AG04449 (cell line): ENCODE data around the gene TGFBR2.

Source experiments
- CTCF ChIA-PET: fragments of 350-600 bp; formaldehyde crosslinking; extraction: SDS; loops from one replicate; lab custom pipeline; 2021; ENCODE audit warnings: antibody characterized with exemption; lab: Yijun Ruan, JAX
- POLR2A ChIA-PET: fragments of 400-600, 350-600 bp; formaldehyde crosslinking; extraction: SDS; loops from one replicate; lab custom pipeline; 2020; ENCODE audit warnings: antibody characterized with exemption, inconsistent platforms; lab: Yijun Ruan, JAX
- DNase-seq: peaks from one replicate; pipeline ENCODE4 v3.0.0-alpha.2; 2010; ENCODE audit warnings: low read depth, low spot score
- H3K4me3 ChIP-seq: 2 replicates; pipeline ENCODE4 v1.5.1; 2011; ENCODE audit warnings: low read depth, mild to moderate bottlenecking, control low read depth, low read length
- TF ChIP-seq, protein P1 (sequence below): IDR thresholded peaks from one replicate; pipeline ENCODE4 v1.5.1; 2011; ENCODE audit warnings: mild to moderate bottlenecking, moderate library complexity, low read length, control low read depth, inconsistent platforms; ENCODE audit not compliant: insufficient read depth; ENCODE audit errors: missing control alignments

The TGFBR2 gene

DNA sequence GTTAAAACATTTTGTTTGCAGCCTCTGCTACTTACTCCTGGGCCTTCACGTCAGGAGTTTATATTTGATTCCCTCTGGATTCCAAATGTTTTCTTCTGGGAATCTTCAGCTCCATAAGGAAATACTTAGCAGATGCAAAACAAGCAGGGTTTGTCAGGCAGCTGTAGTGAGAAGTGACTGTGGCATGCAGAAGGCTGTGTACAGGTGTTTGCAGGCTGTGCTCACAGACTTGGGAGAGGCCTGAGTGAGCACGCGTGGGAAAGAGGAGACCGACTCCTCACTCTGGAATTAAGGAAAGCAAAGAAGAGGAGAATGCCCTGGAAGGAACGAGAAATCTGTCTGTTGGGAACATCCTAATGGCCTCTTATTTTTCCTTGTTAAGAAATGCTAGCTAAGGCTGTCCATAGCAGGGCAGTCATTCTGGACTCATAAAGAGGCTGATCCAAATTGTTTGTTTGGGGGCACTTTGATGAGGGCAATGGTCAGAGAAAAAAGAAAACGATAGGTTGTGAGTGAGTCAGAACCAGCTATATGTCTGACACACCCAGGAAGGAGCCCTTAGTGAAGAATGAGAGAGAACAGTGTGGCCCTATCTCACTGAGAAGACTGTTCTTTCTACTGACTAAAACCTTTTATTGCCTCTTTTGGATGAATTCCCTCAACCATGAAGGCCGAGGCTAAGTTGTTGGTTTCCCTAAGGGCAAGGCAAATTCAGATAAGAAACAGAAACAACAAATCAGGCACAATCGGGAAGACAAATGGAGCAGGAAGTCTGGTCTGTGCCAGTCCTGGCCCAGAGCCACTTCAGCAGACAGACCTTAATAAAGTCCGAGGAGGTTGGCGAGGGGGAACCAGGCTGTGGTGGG, 82.6 kb downstream of the TGFBR2 start:
- POLR2A ChIA-PET: interaction anchor here (0.9 kb wide), 1 partner anchor 177 kb away, joined by 4 read pairs; no protein-coding TSS in a partner anchor
- TF ChIP-seq, protein P1, sequence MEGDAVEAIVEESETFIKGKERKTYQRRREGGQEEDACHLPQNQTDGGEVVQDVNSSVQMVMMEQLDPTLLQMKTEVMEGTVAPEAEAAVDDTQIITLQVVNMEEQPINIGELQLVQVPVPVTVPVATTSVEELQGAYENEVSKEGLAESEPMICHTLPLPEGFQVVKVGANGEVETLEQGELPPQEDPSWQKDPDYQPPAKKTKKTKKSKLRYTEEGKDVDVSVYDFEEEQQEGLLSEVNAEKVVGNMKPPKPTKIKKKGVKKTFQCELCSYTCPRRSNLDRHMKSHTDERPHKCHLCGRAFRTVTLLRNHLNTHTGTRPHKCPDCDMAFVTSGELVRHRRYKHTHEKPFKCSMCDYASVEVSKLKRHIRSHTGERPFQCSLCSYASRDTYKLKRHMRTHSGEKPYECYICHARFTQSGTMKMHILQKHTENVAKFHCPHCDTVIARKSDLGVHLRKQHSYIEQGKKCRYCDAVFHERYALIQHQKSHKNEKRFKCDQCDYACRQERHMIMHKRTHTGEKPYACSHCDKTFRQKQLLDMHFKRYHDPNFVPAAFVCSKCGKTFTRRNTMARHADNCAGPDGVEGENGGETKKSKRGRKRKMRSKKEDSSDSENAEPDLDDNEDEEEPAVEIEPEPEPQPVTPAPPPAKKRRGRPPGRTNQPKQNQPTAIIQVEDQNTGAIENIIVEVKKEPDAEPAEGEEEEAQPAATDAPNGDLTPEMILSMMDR: no peak
- no peak overlapping the region for H3K4me3 ChIP-seq
- CTCF ChIA-PET: interaction anchor here (1.6 to 2.2 kb wide), 3 partner anchors 8 to 647 kb away, joined by 3 to 11 read pairs (median 10); no protein-coding TSS in a partner anchor
- no peak for DNase-seq

DNA sequence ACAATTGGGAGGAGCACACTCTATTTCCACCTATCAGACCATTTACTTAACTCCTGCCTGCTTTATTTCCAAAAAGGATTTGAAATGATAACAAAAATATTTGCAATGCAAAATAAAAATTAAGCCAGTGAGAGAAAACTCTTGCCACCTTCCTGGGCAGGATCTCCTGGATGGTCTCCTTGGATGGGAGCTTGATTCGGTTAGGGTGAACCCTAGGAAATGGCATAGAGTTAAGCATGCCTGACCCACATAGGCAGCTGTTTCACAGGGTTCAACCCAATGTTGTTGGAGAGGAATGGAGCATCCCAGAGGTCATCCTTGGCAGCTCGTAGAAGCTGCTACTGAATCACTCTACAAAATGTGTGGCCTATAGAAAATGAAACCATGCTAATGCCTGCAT, 83.8 kb downstream of the TGFBR2 start:
- no peak overlapping the region for H3K4me3 ChIP-seq
- no peak for DNase-seq
- TF ChIP-seq, protein P1: no peak
- POLR2A ChIA-PET: no interaction called here
- CTCF ChIA-PET: interaction anchor here (1.7 kb wide), 1 partner anchor 9 kb away, joined by 3 read pairs; no protein-coding TSS in a partner anchor

DNA sequence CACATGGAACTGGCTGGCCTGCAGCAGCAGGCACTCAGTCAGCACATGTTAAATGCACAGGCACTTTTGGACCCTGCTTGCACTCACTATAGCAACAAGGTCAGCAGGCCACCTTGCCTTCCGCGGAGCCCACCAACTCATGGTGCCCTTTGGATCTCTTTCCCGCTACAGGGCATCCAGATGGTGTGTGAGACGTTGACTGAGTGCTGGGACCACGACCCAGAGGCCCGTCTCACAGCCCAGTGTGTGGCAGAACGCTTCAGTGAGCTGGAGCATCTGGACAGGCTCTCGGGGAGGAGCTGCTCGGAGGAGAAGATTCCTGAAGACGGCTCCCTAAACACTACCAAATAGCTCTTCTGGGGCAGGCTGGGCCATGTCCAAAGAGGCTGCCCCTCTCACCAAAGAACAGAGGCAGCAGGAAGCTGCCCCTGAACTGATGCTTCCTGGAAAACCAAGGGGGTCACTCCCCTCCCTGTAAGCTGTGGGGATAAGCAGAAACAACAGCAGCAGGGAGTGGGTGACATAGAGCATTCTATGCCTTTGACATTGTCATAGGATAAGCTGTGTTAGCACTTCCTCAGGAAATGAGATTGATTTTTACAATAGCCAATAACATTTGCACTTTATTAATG, 85.0 kb downstream of the TGFBR2 start:
- H3K4me3 ChIP-seq: no peak overlapping the region
- POLR2A ChIA-PET: interaction anchor here (1.4 kb wide), 1 partner anchor 578 kb away, joined by 5 read pairs; no protein-coding TSS in a partner anchor
- TF ChIP-seq, protein P1: no peak
- DNase-seq: no peak
- CTCF ChIA-PET: interaction anchor here (0.9 to 6.6 kb wide), 7 partner anchors 85 to 649 kb away, joined by 3 to 79 read pairs (median 8); partner anchors contain the start of gene TGFBR2

DNA sequence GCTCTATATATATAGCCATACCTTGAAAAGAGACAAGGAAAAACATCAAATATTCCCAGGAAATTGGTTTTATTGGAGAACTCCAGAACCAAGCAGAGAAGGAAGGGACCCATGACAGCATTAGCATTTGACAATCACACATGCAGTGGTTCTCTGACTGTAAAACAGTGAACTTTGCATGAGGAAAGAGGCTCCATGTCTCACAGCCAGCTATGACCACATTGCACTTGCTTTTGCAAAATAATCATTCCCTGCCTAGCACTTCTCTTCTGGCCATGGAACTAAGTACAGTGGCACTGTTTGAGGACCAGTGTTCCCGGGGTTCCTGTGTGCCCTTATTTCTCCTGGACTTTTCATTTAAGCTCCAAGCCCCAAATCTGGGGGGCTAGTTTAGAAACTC, 85.5 kb downstream of the TGFBR2 start:
- ChIA-PET CTCF (interaction anchor here (0.9 to 6.6 kb wide), 9 partner anchors 10 to 650 kb away, joined by 3 to 79 read pairs (median 8); partner anchors contain the start of gene TGFBR2), POLR2A (interaction anchor here (1.4 kb wide), 1 partner anchor 578 kb away, joined by 5 read pairs; no protein-coding TSS in a partner anchor)
- TF ChIP-seq, protein P1: no peak
- DNase-seq: no peak
- no peak overlapping the region for H3K4me3 ChIP-seq

DNA sequence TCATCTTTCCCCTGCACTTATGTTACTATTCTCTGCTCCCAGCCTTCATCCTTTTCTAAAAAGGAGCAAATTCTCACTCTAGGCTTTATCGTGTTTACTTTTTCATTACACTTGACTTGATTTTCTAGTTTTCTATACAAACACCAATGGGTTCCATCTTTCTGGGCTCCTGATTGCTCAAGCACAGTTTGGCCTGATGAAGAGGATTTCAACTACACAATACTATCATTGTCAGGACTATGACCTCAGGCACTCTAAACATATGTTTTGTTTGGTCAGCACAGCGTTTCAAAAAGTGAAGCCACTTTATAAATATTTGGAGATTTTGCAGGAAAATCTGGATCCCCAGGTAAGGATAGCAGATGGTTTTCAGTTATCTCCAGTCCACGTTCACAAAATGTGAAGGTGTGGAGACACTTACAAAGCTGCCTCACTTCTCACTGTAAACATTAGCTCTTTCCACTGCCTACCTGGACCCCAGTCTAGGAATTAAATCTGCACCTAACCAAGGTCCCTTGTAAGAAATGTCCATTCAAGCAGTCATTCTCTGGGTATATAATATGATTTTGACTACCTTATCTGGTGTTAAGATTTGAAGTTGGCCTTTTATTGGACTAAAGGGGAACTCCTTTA, 86.2 kb downstream of the TGFBR2 start:
- ChIA-PET POLR2A (interaction anchor here (1.4 kb wide), 1 partner anchor 579 kb away, joined by 5 read pairs; no protein-coding TSS in a partner anchor), CTCF (interaction anchor here (0.6 to 6.6 kb wide), 51 partner anchors 10 to 690 kb away, joined by 3 to 79 read pairs (median 4); no protein-coding TSS in a partner anchor)
- DNase-seq: no peak
- H3K4me3 ChIP-seq: no peak overlapping the region
- TF ChIP-seq, protein P1: no peak
